HepG2 (cell line): ENCODE data around the gene ISCA1. TPM values are rescaled to one million over a fixed set of nuclear protein-coding genes. Genes with fewer than 3 reads are reported as not detected.

ENCODE experiments used
- ELF1 ChIP-seq: sonication (generic); formaldehyde crosslinking; IDR thresholded peaks from 2 replicates; pipeline ENCODE4 v1.4.0; 2020; ENCODE audit warnings: missing genetic modification reagents
- FOXP1 ChIP-seq, 2 experiments: fragments of 450-650 bp in 1 of 2; IDR thresholded peaks; 2 replicates each; pipeline ENCODE4 v1.6.1; 2017 to 2018; ENCODE audit warnings: antibody characterized with exemption in 1 of 2
- GZF1 ChIP-seq: sonication (generic); formaldehyde crosslinking; IDR thresholded peaks from 2 replicates; pipeline ENCODE4 v1.5.1; 2020; ENCODE audit warnings: mild to moderate bottlenecking, missing genetic modification reagents
- HOXA5 ChIP-seq: sonication (generic); formaldehyde crosslinking; IDR thresholded peaks from 2 replicates; pipeline ENCODE4 v1.4.0; 2020; ENCODE audit warnings: missing genetic modification reagents
- IKZF1 ChIP-seq: fragments of 450-650 bp; IDR thresholded peaks from 2 replicates; pipeline ENCODE4 v1.7.1; 2016
- MAFF ChIP-seq: IDR thresholded peaks from 2 replicates; pipeline ENCODE4 v1.6.1; 2011; ENCODE audit warnings: low read depth, low read length, improper control_type of control experiment
- MAFG ChIP-seq: sonication (generic); formaldehyde crosslinking; IDR thresholded peaks from 2 replicates; pipeline ENCODE4 v1.5.1; 2020; ENCODE audit warnings: mild to moderate bottlenecking, missing genetic modification reagents
- SAFB2 ChIP-seq: sonication (generic); formaldehyde crosslinking; IDR thresholded peaks from 2 replicates; pipeline ENCODE4 v1.5.1; 2020; ENCODE audit warnings: missing genetic modification reagents, low read depth, mild to moderate bottlenecking, borderline replicate concordance
- SMAD3 ChIP-seq: sonication (generic); formaldehyde crosslinking; IDR thresholded peaks from 2 replicates; pipeline ENCODE4 v1.4.0; 2020; ENCODE audit warnings: missing genetic modification reagents
- SP4 ChIP-seq: sonication (generic); formaldehyde crosslinking; IDR thresholded peaks from 2 replicates; pipeline ENCODE4 v1.8.1; 2023; ENCODE audit warnings: mild to moderate bottlenecking, missing genetic modification reagents
- STAT6 ChIP-seq: sonication (generic); formaldehyde crosslinking; IDR thresholded peaks from 2 replicates; pipeline ENCODE4 v1.4.0; 2020; ENCODE audit warnings: missing genetic modification reagents, mild to moderate bottlenecking, borderline replicate concordance
- TARDBP ChIP-seq: sonication (generic); formaldehyde crosslinking; IDR thresholded peaks from 2 replicates; pipeline ENCODE4 v1.8.0; 2022; ENCODE audit warnings: mild to moderate bottlenecking, missing genetic modification reagents
- ZNF572 ChIP-seq: sonication (generic); formaldehyde crosslinking; IDR thresholded peaks from 2 replicates; pipeline ENCODE4 v1.5.1; 2020; ENCODE audit warnings: mild to moderate bottlenecking, missing genetic modification reagents
- ZNF75D ChIP-seq: sonication (generic); formaldehyde crosslinking; IDR thresholded peaks from 2 replicates; pipeline ENCODE4 v1.8.1; 2023; ENCODE audit warnings: missing genetic modification reagents, mild to moderate bottlenecking, borderline replicate concordance
- polyA plus RNA-seq, 8 experiments: library from polyadenylated mRNA; depleted of rRNA in 3 of 8; stranded (reverse) in 7 of 8; unstranded in 1 of 8; fragments of >200 nt; fragmentation: Illumina TruSeq in 4 of 8; extraction: Trizol in 4 of 8; gene quantifications; 2 replicates each; pipeline versions ENCODE4 v1.2.1 to v1.2.3, GENCODE V29; 2011 to 2016; ENCODE audit warnings: low read depth in 4 of 8, missing spikeins in 1 of 8, mixed read lengths in 1 of 8; ENCODE audit not compliant: insufficient read depth in 1 of 8
- total RNA-seq, 5 experiments: library from RNA; depleted of rRNA; stranded (reverse); fragments of >200 nt; fragmentation: Illumina TruSeq; extraction: Trizol; gene quantifications; 2 replicates each; pipeline ENCODE4 v1.2.3, GENCODE V29; 2016; ENCODE audit warnings: low read depth in 1 of 5

Gene ISCA1
- total and polyA plus RNA-seq, 2 of the 13 experiments (the other 11 are each of a cell fraction or from before 2014, with no cell fraction given), result 29.2 to 40.9 TPM

DNA sequence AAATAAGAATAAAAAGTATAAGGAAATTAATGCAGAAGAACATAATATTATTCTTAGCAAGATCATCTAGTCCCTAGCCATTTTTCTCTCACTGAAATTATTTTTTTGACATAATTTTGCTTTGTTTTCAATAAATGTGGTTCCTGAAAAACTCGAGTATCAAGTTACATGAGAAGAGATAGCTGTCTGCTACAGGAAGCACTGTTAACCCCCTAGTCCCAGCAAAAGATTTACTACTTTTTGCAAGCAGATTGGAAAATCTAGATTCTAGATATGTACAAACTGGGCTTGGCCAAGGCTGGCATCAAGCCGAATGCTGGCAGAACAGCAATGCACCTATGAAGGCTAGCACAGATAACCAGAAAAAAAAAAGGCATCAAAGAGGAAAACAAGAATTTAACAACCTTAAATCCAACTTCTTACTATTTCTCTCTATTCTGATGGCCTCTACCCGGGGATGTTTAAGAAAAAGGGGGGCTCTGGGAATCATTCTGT lies 21.9 kb upstream of the ISCA1 start (continued):
- TF ChIP-seq ZNF572 (CRISPR knock-in tag) (no peak), SAFB2 (CRISPR knock-in tag) (no peak), IKZF1 (no peak), SMAD3 (CRISPR knock-in tag) (no peak), ZNF75D (no peak), TARDBP (CRISPR knock-in tag) (no peak), SP4 (CRISPR knock-in tag) (no peak), MAFF (no peak), ELF1 (CRISPR knock-in tag) (no peak), MAFG (CRISPR knock-in tag) (no peak), FOXP1 (IDR thresholded peaks at IDR 0.05) (no peak), FOXP1 (CRISPR knock-in tag; IDR thresholded peaks at IDR 0.05) (no peak), HOXA5 (CRISPR knock-in tag) (no peak), GZF1 (CRISPR knock-in tag) (no peak), STAT6 (CRISPR knock-in tag) (no peak)
